ENCODE data around the gene THRB. TPM values are rescaled to one million over a fixed set of nuclear protein-coding genes. Genes with fewer than 3 reads are reported as not detected.
A peak's percentile ranks its signal among the peaks of the same experiment; 100 is the strongest.

The THRB gene
- total and polyA plus RNA-seq, 8 donors, result 2.1 to 12.4 (median 7.8) TPM

GRCh38 chr3:24137958-24138875 is 356.4 kb downstream of the THRB start:
- H3K4me1 ChIP-seq, result no peaks in the 10 kb centered on the region
- WGBS, 2 donors, result 48 to 51% methylated on average over 6 of the region's 6 CpGs
- FAIRE-seq (no peak), DNase-seq (peak in 5 of 6 donors; percentile 34 to 76 (median 57)), ATAC-seq (peak; percentile 86 to 89 (median 88))
- no peak overlapping the region for H3K4me3 ChIP-seq
- H3K27me3 ChIP-seq, result no peaks in the 10 kb centered on the region
- no peak overlapping the region for H3K27ac ChIP-seq
- H3K9me3 ChIP-seq, result no peaks in the 10 kb centered on the region
- intact Hi-C loops (cut with DNase I), result no loop called here
- no peaks in the 10 kb centered on the region for H3K36me3 ChIP-seq
- TF ChIP-seq CTCF (IDR thresholded peaks at IDR 0.05), result no peak

GRCh38 chr3:24137334-24137733 is 357.3 kb downstream of the THRB start:
- no peak for FAIRE-seq
- intact Hi-C loops (cut with DNase I), result no loop called here
- WGBS, 2 donors, result 91 to 92% methylated on average over 3 of the region's 3 CpGs
- TF ChIP-seq CTCF (IDR thresholded peaks at IDR 0.05), result no peak
- H3K4me3 ChIP-seq, result no peak overlapping the region
- no peaks in the 10 kb centered on the region for H3K4me1 ChIP-seq
- no peak overlapping the region for H3K27ac ChIP-seq
- no peak for ATAC-seq
- no peaks in the 10 kb centered on the region for H3K36me3 ChIP-seq
- H3K9me3 ChIP-seq, result no peaks in the 10 kb centered on the region
- DNase-seq, result no peak
- H3K27me3 ChIP-seq, result no peaks in the 10 kb centered on the region

- Histone ChIP-seq H3K9me3 (no peaks in the 10 kb centered on the region), H3K4me3 (no peak overlapping the region), H3K27me3 (no peaks in the 10 kb centered on the region), H3K4me1 (no peaks in the 10 kb centered on the region), H3K27ac (no peak overlapping the region), H3K36me3 (peaks cover 0 to 5% (median 0%) of the 10 kb centered on the region in 3 donors)
- TF ChIP-seq CTCF (IDR thresholded peaks at IDR 0.05), result no peak
- FAIRE-seq, result no peak
- intact Hi-C loops (cut with DNase I), result no loop called here
- ATAC-seq, result no peak
- no peak for DNase-seq
These were observed 357.9 kb downstream of the THRB start for GRCh38 chr3:24136624-24137310.

GRCh38 chr3:24135280-24135679 is 359.4 kb downstream of the THRB start:
- FAIRE-seq (no peak), DNase-seq (no peak), ATAC-seq (no peak)
- Histone ChIP-seq H3K4me3 (no peak overlapping the region), H3K9me3 (no peaks in the 10 kb centered on the region), H3K27ac (no peak overlapping the region), H3K4me1 (no peaks in the 10 kb centered on the region), H3K27me3 (no peaks in the 10 kb centered on the region), H3K36me3 (peaks cover 0 to 5% (median 0%) of the 10 kb centered on the region in 3 donors)
- intact Hi-C loops (cut with DNase I), result no loop called here
- WGBS, 2 donors, result 60 to 71% methylated on average over 2 of the region's 2 CpGs
- no peak for TF ChIP-seq CTCF (IDR thresholded peaks at IDR 0.05)
